Adrenal gland (tissue), 12 donors: ENCODE data around the gene AP1S2. TPM values are rescaled to one million over a fixed set of nuclear protein-coding genes. Genes with fewer than 3 reads are reported as not detected.
"Not testable (repeated sequence)": the region's sequence is repeated elsewhere in the genome, so short reads cannot be mapped to it uniquely, and the experiment has no call there.

Experiments used
- DNase-seq, 7 donors: peaks; one replicate each; pipeline ENCODE4 v3.0.0-alpha.2; 2019 to 2020
- H3K27ac ChIP-seq, 5 donors: fragments of 200-600 bp; sonication (generic) in 4 of 5; 1 replicate in 3 of 5; 2 replicates in 2 of 5; pipeline versions ENCODE4 v1.5.1 to v1.8.0; 2016 to 2020; ENCODE audit warnings: mild to moderate bottlenecking in 1 of 5
- H3K27me3 ChIP-seq: fragments of 200-600 bp; 2 replicates; pipeline ENCODE4 v1.8.0; 2021
- H3K36me3 ChIP-seq, 2 donors: fragments of 200-600 bp; replicated peaks in 1 of 2; 1 replicate in 1 of 2; 2 replicates in 1 of 2; pipeline versions ENCODE4 v1.5.1 to v1.8.0; 2018 to 2022
- H3K4me1 ChIP-seq, 2 donors: fragments of 200-600 bp; replicated peaks in 1 of 2; 1 replicate in 1 of 2; 2 replicates in 1 of 2; pipeline versions ENCODE4 v1.5.1 to v1.8.0; 2018 to 2021
- H3K4me3 ChIP-seq, 4 donors: fragments of 200-600 bp; sonication (generic) in 3 of 4; one replicate each; pipeline ENCODE4 v1.5.1; 2016 to 2018
- H3K9me3 ChIP-seq, 3 donors: fragments of 200-600 bp; sonication (generic) in 1 of 3; replicated peaks in 1 of 3; 1 replicate in 2 of 3; 2 replicates in 1 of 3; pipeline versions ENCODE4 v1.5.1 to v1.8.0; 2016 to 2021
- CTCF ChIP-seq, 6 experiments: fragments of 450-650 bp in 4 of 6; fragments of 200-600 bp in 2 of 6; sonication (generic) in 1 of 6; IDR thresholded peaks; 1 replicate in 5 of 6; 2 replicates in 1 of 6; pipeline versions ENCODE4 v1.5.1 to v1.8.0; 2016 to 2021; ENCODE audit warnings: antibody characterized with exemption in 6 of 6, mild to moderate bottlenecking in 2 of 6, moderate library complexity in 1 of 6
- POLR2A ChIP-seq, 2 donors: fragments of 450-650 bp; IDR thresholded peaks; one replicate each; pipeline ENCODE4 v1.6.1; 2017; ENCODE audit warnings: antibody characterized with exemption in 2 of 2, mild to moderate bottlenecking in 2 of 2, moderate library complexity in 1 of 2
- WGBS, 4 donors: extraction: QIAGEN DNeasy Blood & Tissue Kit in 2 of 4; methylation state at CpG; one replicate each; pipeline versions ENCODE4 v1.1.5 to v1.1.7; 2013 to 2017; 5-methylcytosine and 5-hydroxymethylcytosine counted together
- intact Hi-C, 2 donors: fragments of 100-400 bp; cut with DNase I; formaldehyde crosslinking; loops; one replicate each; pipeline versions ENCODE4 v1.14.1 to v1.15.0; 2022 to 2023
- polyA plus RNA-seq, 3 donors: library from polyadenylated mRNA; stranded (reverse); fragments of 200-250 nt in 2 of 3; fragments of 350-450 nt in 1 of 3; fragmentation: Illumina TruSeq in 1 of 3; extraction: RNeasy Lipid Tissue Mini Kit (QIAGEN cat#74804) in 1 of 3; gene quantifications; one replicate each; pipeline ENCODE4 v1.2.3, GENCODE V29; 2013 to 2014
- total RNA-seq, 9 donors: library from RNA; depleted of rRNA in 4 of 9; stranded (reverse); fragments of >200 nt in 4 of 9; fragments of 120-200 nt in 1 of 9; fragmentation: NEBNext Ultra II Directional in 1 of 9; extraction: Animal tissue kit (Norgen Biotek cat#: 25700) in 1 of 9; gene quantifications; one replicate each; pipeline versions ENCODE4 v1.1.0 to v1.2.4, GENCODE V29; 2013 to 2023
- donor health status: healthy with polysubstance abuse.
- donor health status: Bipolar disorder and iron deficiency.
- donor health status: DM: yes; HTN: yes; CAD: no.
- donor health status: DM: no; HTN: no; CAD: no.
- donor health status: DM: no; HTN: no; CAD: no.
- donor health status: DM: yes; HTN: yes; CAD: no.

Gene AP1S2
- total and polyA plus RNA-seq, 12 donors: 8.8 to 47.1 (median 20.3) TPM

- H3K27me3 ChIP-seq: peaks cover 18% of the 10 kb centered on the region
- WGBS, 4 donors: 43 to 48% (median 46%) methylated on average over 5 of the region's 5 CpGs
- H3K4me1 ChIP-seq: no peaks in the 10 kb centered on the region
- TF ChIP-seq POLR2A (IDR thresholded peaks at IDR 0.05) (no peak), CTCF (IDR thresholded peaks at IDR 0.05) (no peak)
- intact Hi-C loops: no loop called here
- H3K36me3 ChIP-seq: no peaks in the 10 kb centered on the region
- H3K4me3 ChIP-seq: no peak overlapping the region
- no peak for DNase-seq
- no peaks in the 10 kb centered on the region for H3K9me3 ChIP-seq
- H3K27ac ChIP-seq: no peak overlapping the region
These were observed 28.3 kb upstream of the AP1S2 start for GRCh38 chrX:15882704-15883539.

GRCh38 chrX:15881381-15881897, 26.8 kb upstream of the AP1S2 start:
- H3K4me3 ChIP-seq: no peak overlapping the region
- H3K36me3 ChIP-seq: no peaks in the 10 kb centered on the region
- H3K4me1 ChIP-seq: no peaks in the 10 kb centered on the region
- H3K27me3 ChIP-seq: peaks cover 18% of the 10 kb centered on the region
- DNase-seq: no peak
- WGBS, 4 donors: 71 to 92% (median 82%) methylated on average over 2 of the region's 2 CpGs
- intact Hi-C loops: no loop called here
- no peaks in the 10 kb centered on the region for H3K9me3 ChIP-seq
- no peak overlapping the region for H3K27ac ChIP-seq
- TF ChIP-seq CTCF (IDR thresholded peaks at IDR 0.05): no peak
- TF ChIP-seq POLR2A (IDR thresholded peaks at IDR 0.05): no peak

- DNase-seq, H3K9me3 ChIP-seq, H3K4me3 ChIP-seq, H3K36me3 ChIP-seq, H3K27ac ChIP-seq, H3K4me1 ChIP-seq, intact Hi-C loops: not testable (repeated sequence)
- WGBS, 4 donors: 33 to 53% (median 40%) methylated on average over 1 of the region's 1 CpG
- peaks cover 21% of the 10 kb centered on the region for H3K27me3 ChIP-seq
These were observed 23.3 kb upstream of the AP1S2 start for GRCh38 chrX:15877914-15878313.

- Histone ChIP-seq H3K4me1 (no peaks in the 10 kb centered on the region), H3K27ac (no peak overlapping the region), H3K4me3 (no peak overlapping the region), H3K27me3 (peaks cover 21% of the 10 kb centered on the region), H3K36me3 (no peaks in the 10 kb centered on the region), H3K9me3 (no peaks in the 10 kb centered on the region)
- DNase-seq: peak in 1 of 7 donors; percentile 3
- intact Hi-C loops: no loop called here
- TF ChIP-seq CTCF (IDR thresholded peaks at IDR 0.05): no peak
- no peak for TF ChIP-seq POLR2A (IDR thresholded peaks at IDR 0.05)
- WGBS, 4 donors: 57 to 83% (median 79%) methylated on average over 4 of the region's 4 CpGs
These were observed 22.8 kb upstream of the AP1S2 start for GRCh38 chrX:15877380-15877779.

- Histone ChIP-seq H3K9me3 (no peaks in the 10 kb centered on the region), H3K36me3 (no peaks in the 10 kb centered on the region), H3K27me3 (peaks cover 25% of the 10 kb centered on the region), H3K27ac (no peak overlapping the region), H3K4me1 (no peaks in the 10 kb centered on the region), H3K4me3 (no peak overlapping the region)
- no peak for TF ChIP-seq CTCF (IDR thresholded peaks at IDR 0.05)
- no peak for TF ChIP-seq POLR2A (IDR thresholded peaks at IDR 0.05)
- intact Hi-C loops: no loop called here
- no peak for DNase-seq
- 52 to 76% (median 69%) methylated on average over 3 of the region's 3 CpGs for WGBS, 4 donors
These were observed 20.1 kb upstream of the AP1S2 start for GRCh38 chrX:15874672-15875071.
